Adrenal gland (tissue), 5 donors: Measurements from ENCODE around the gene PRR7.

ENCODE experiments used
- POLR2A ChIP-seq, 2 donors: fragments of 450-650 bp; IDR thresholded peaks; one replicate each; pipeline ENCODE4 v1.6.1; 2017; ENCODE audit warnings: antibody characterized with exemption in 2 of 2, mild to moderate bottlenecking in 2 of 2, moderate library complexity in 1 of 2
- TF ChIP-seq, protein P1 (sequence below), 6 experiments: fragments of 450-650 bp in 4 of 6; fragments of 200-600 bp in 2 of 6; sonication (generic) in 1 of 6; IDR thresholded peaks; 1 replicate in 5 of 6; 2 replicates in 1 of 6; pipeline versions ENCODE4 v1.5.1 to v1.8.0; 2016 to 2021; ENCODE audit warnings: antibody characterized with exemption in 6 of 6, mild to moderate bottlenecking in 2 of 6, moderate library complexity in 1 of 6
- donor health status: DM: no; HTN: no; CAD: no.

DNA sequence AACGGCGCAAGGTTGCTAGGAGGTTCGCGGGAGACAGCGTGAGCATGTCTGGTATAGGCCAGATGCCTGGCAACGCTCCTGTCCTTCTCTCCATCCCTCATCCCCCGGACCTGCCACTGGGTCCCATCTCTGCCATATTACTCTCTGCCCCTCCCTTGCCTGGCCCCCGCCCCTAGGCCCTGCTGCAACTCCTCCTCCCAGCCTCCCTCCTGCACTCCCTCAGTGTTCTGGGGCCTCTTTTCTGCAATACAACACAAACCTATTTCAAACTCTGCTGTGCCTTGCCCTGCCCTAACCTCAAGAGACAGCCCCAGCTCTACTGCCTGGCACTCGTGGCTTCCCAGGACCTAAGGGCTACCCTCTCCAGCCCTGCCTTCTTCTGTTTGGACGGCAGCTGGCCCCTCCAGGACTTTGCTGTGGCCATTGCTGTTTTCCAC is 35.8 kb downstream of the PRR7 start:
- TF ChIP-seq, protein P1, sequence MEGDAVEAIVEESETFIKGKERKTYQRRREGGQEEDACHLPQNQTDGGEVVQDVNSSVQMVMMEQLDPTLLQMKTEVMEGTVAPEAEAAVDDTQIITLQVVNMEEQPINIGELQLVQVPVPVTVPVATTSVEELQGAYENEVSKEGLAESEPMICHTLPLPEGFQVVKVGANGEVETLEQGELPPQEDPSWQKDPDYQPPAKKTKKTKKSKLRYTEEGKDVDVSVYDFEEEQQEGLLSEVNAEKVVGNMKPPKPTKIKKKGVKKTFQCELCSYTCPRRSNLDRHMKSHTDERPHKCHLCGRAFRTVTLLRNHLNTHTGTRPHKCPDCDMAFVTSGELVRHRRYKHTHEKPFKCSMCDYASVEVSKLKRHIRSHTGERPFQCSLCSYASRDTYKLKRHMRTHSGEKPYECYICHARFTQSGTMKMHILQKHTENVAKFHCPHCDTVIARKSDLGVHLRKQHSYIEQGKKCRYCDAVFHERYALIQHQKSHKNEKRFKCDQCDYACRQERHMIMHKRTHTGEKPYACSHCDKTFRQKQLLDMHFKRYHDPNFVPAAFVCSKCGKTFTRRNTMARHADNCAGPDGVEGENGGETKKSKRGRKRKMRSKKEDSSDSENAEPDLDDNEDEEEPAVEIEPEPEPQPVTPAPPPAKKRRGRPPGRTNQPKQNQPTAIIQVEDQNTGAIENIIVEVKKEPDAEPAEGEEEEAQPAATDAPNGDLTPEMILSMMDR (IDR thresholded peaks at IDR 0.05) = no peak
- TF ChIP-seq POLR2A (IDR thresholded peaks at IDR 0.05) = no peak
